Eye (tissue), 1 donor: ENCODE data around the gene BBS9.
"Not testable (repeated sequence)": the region's sequence is repeated elsewhere in the genome, so short reads cannot be mapped to it uniquely, and the experiment has no call there.

Source experiments
- DNase-seq: peaks from one replicate; pipeline ENCODE4 v3.0.0-alpha.2; 2015

BBS9 gene

GRCh38 chr7:33448035-33448434 is 318.7 kb downstream of the BBS9 start:
- no peak for DNase-seq

- DNase-seq: no peak
Observed at GRCh38 chr7:33449847-33450246, 320.5 kb downstream of the BBS9 start.

- DNase-seq: no peak
Observed at GRCh38 chr7:33452805-33453502, 323.6 kb downstream of the BBS9 start.

- DNase-seq: no peak
Observed at GRCh38 chr7:33457039-33457438, 327.7 kb downstream of the BBS9 start.

- DNase-seq: no peak
Observed at GRCh38 chr7:33458581-33458980, 329.2 kb downstream of the BBS9 start.

GRCh38 chr7:33459340-33459751 is 330.0 kb downstream of the BBS9 start:
- DNase-seq: peak; percentile 39

- DNase-seq: no peak
Observed at GRCh38 chr7:33463131-33463530, 333.8 kb downstream of the BBS9 start.

- DNase-seq: no peak
Observed at GRCh38 chr7:33466203-33466602, 336.8 kb downstream of the BBS9 start.

- DNase-seq: no peak
Observed at GRCh38 chr7:33471636-33472242, 342.4 kb downstream of the BBS9 start.

GRCh38 chr7:33472348-33473025 is 343.1 kb downstream of the BBS9 start:
- no peak for DNase-seq

GRCh38 chr7:33477719-33478480 is 348.5 kb downstream of the BBS9 start:
- DNase-seq: no peak

GRCh38 chr7:33484476-33484875 is 355.1 kb downstream of the BBS9 start:
- DNase-seq: not testable (repeated sequence)

- DNase-seq: no peak
Observed at GRCh38 chr7:33485747-33486493, 356.6 kb downstream of the BBS9 start.

GRCh38 chr7:33486633-33487032 is 357.3 kb downstream of the BBS9 start:
- no peak for DNase-seq

GRCh38 chr7:33487998-33488682 is 358.8 kb downstream of the BBS9 start:
- DNase-seq: no peak

GRCh38 chr7:33494474-33494873 is 365.1 kb downstream of the BBS9 start:
- DNase-seq: no peak

- no peak for DNase-seq
Observed at GRCh38 chr7:33495207-33495606, 365.8 kb downstream of the BBS9 start.

GRCh38 chr7:33497051-33497450 is 367.7 kb downstream of the BBS9 start:
- no peak for DNase-seq

- DNase-seq: peak; percentile 41
Observed at GRCh38 chr7:33500703-33501701, 371.6 kb downstream of the BBS9 start.

- DNase-seq: peak; percentile 25
Observed at GRCh38 chr7:33503014-33503413, 373.6 kb downstream of the BBS9 start.

- no peak for DNase-seq
Observed at GRCh38 chr7:33503736-33504135, 374.4 kb downstream of the BBS9 start.
